Transverse colon (tissue), 4 donors: ENCODE measurements around the gene BLM.

Experiments used
- CTCF ChIP-seq, 5 experiments: fragments of 200-600 bp in 3 of 5; fragments of 450-650 bp in 2 of 5; sonication (generic) in 3 of 5; IDR thresholded peaks; 1 replicate in 2 of 5; 2 replicates in 3 of 5; pipeline ENCODE4 v1.5.1; 2016 to 2017; ENCODE audit warnings: antibody characterized with exemption in 5 of 5, inconsistent platforms in 3 of 5, mild to moderate bottlenecking in 2 of 5, moderate library complexity in 1 of 5
- EP300 ChIP-seq: sonication (generic); formaldehyde crosslinking; IDR thresholded peaks from one replicate; pipeline ENCODE4 v1.6.1; 2017; ENCODE audit warnings: antibody characterized with exemption, low read depth
- POLR2A ChIP-seq: fragments of 450-650 bp; IDR thresholded peaks from one replicate; pipeline ENCODE4 v1.6.1; 2016; ENCODE audit warnings: antibody characterized with exemption, mild to moderate bottlenecking, moderate library complexity
- POLR2AphosphoS5 ChIP-seq, 3 donors: sonication (generic); formaldehyde crosslinking; IDR thresholded peaks; one replicate each; pipeline ENCODE4 v1.6.1; 2016; ENCODE audit warnings: antibody characterized with exemption in 3 of 3

GRCh38 chr15:90685591-90686434, 31.3 kb upstream of the BLM start:
- TF ChIP-seq CTCF (IDR thresholded peaks at IDR 0.05) (no peak), POLR2A (no peak), EP300 (no peak), POLR2AphosphoS5 (IDR thresholded peaks at IDR 0.05) (no peak)
